ENCODE data around the gene ATAD3A.
A peak's percentile ranks its signal among the peaks of the same experiment; 100 is the strongest.
"Not testable (repeated sequence)": the region's sequence is repeated elsewhere in the genome, so short reads cannot be mapped to it uniquely, and the experiment has no call there.

Gene ATAD3A

GRCh38 chr1:1511533-1512285, at the start of gene ATAD3A:
TSS of gene ATAD3A (plus strand) at chr1:1512162. CDS start at chr1:1512269, 107 bp downstream.
- DNase-seq (ENCODE audit: low spot score) (peak; percentile 98), ATAC-seq (ENCODE audit: low read depth) (peak; percentile 85)
- peak within 1 kb of the TSS; percentile 89 for H3K4me3 ChIP-seq (ENCODE audit: severe bottlenecking)
- H3K27me3 ChIP-seq (ENCODE audit: insufficient read depth, poor library complexity, severe bottlenecking) = no peaks in the 10 kb centered on the region
- H3K9me3 ChIP-seq (ENCODE audit: severe bottlenecking) = no peaks in the 10 kb centered on the region
- no peaks in the 10 kb centered on the region for H3K4me1 ChIP-seq (ENCODE audit: insufficient read depth, poor library complexity, severe bottlenecking)
- H3K27ac ChIP-seq (ENCODE audit: poor library complexity, severe bottlenecking) = peak within 1 kb of the TSS; percentile 86
- H3K36me3 ChIP-seq (ENCODE audit: low read depth) = peaks cover 21% of the 10 kb centered on the region
- TF ChIP-seq CTCF (IDR thresholded peaks at IDR 0.05; ENCODE audit: poor library complexity, severe bottlenecking) = no peak

- Histone ChIP-seq H3K27ac (ENCODE audit: poor library complexity, severe bottlenecking) (peak overlapping the region; percentile 68), H3K9me3 (ENCODE audit: severe bottlenecking) (no peaks in the 10 kb centered on the region), H3K4me3 (ENCODE audit: severe bottlenecking) (no peak overlapping the region), H3K4me1 (ENCODE audit: insufficient read depth, poor library complexity, severe bottlenecking) (peaks cover 8% of the 10 kb centered on the region), H3K36me3 (ENCODE audit: low read depth) (no peaks in the 10 kb centered on the region), H3K27me3 (ENCODE audit: insufficient read depth, poor library complexity, severe bottlenecking) (no peaks in the 10 kb centered on the region)
- no peak for TF ChIP-seq CTCF (IDR thresholded peaks at IDR 0.05; ENCODE audit: poor library complexity, severe bottlenecking)
- ATAC-seq (ENCODE audit: low read depth) = peak; percentile 79
- DNase-seq (ENCODE audit: low spot score) = no peak
These were observed 49.5 kb upstream of the ATAD3A start for GRCh38 chr1:1462318-1462966.

- peaks cover 8% of the 10 kb centered on the region for H3K4me1 ChIP-seq (ENCODE audit: insufficient read depth, poor library complexity, severe bottlenecking)
- H3K4me3 ChIP-seq (ENCODE audit: severe bottlenecking) = no peak overlapping the region
- no peak for TF ChIP-seq CTCF (IDR thresholded peaks at IDR 0.05; ENCODE audit: poor library complexity, severe bottlenecking)
- H3K36me3 ChIP-seq (ENCODE audit: low read depth) = no peaks in the 10 kb centered on the region
- ATAC-seq (ENCODE audit: low read depth) = no peak
- no peak overlapping the region for H3K27ac ChIP-seq (ENCODE audit: poor library complexity, severe bottlenecking)
- DNase-seq (ENCODE audit: low spot score) = no peak
- no peaks in the 10 kb centered on the region for H3K9me3 ChIP-seq (ENCODE audit: severe bottlenecking)
- no peaks in the 10 kb centered on the region for H3K27me3 ChIP-seq (ENCODE audit: insufficient read depth, poor library complexity, severe bottlenecking)
These were observed 48.6 kb upstream of the ATAD3A start for GRCh38 chr1:1463312-1463711.

GRCh38 chr1:1468196-1468985, 43.6 kb upstream of the ATAD3A start:
- not testable (repeated sequence) for H3K36me3 ChIP-seq (ENCODE audit: low read depth); DNase-seq (ENCODE audit: low spot score); H3K27me3 ChIP-seq (ENCODE audit: insufficient read depth, poor library complexity, severe bottlenecking); H3K4me1 ChIP-seq (ENCODE audit: insufficient read depth, poor library complexity, severe bottlenecking); H3K4me3 ChIP-seq (ENCODE audit: severe bottlenecking); ATAC-seq (ENCODE audit: low read depth); H3K27ac ChIP-seq (ENCODE audit: poor library complexity, severe bottlenecking); H3K9me3 ChIP-seq (ENCODE audit: severe bottlenecking)

- peak; percentile 21 for ATAC-seq (ENCODE audit: low read depth)
- no peak for TF ChIP-seq CTCF (IDR thresholded peaks at IDR 0.05; ENCODE audit: poor library complexity, severe bottlenecking)
These were observed 41.2 kb upstream of the ATAD3A start for GRCh38 chr1:1470626-1471388.

More at GRCh38 chr1:1470626-1471388, 41.2 kb upstream of the ATAD3A start:
- Histone ChIP-seq H3K27me3 (ENCODE audit: insufficient read depth, poor library complexity, severe bottlenecking) (no peaks in the 10 kb centered on the region), H3K9me3 (ENCODE audit: severe bottlenecking) (no peaks in the 10 kb centered on the region), H3K36me3 (ENCODE audit: low read depth) (peaks cover 11% of the 10 kb centered on the region), H3K4me3 (ENCODE audit: severe bottlenecking) (peak overlapping the region; percentile 78), H3K4me1 (ENCODE audit: insufficient read depth, poor library complexity, severe bottlenecking) (no peaks in the 10 kb centered on the region), H3K27ac (ENCODE audit: poor library complexity, severe bottlenecking) (peak overlapping the region; percentile 80)
- no peak for DNase-seq (ENCODE audit: low spot score)
